Endothelial cell of umbilical vein (primary cell): ENCODE results near the gene FSTL4. TPM values are rescaled to one million over a fixed set of nuclear protein-coding genes. Genes with fewer than 3 reads are reported as not detected.

Experiments
- BruUV-seq: library from RNA; stranded (reverse); fragments of 400-500 nt; replicated peaks from 2 replicates; lab custom pipeline; 2021; lab: Mats Ljungman, UMichigan
- CTCF ChIA-PET: fragments of 300-600, 350-600 bp; sonication (Branson Sonifier 250); formaldehyde crosslinking; loops from one replicate; lab custom pipeline; 2021; ENCODE audit warnings: antibody characterized with exemption, inconsistent platforms; lab: Charles Lee
- POLR2A ChIA-PET: fragments of 300-600, 350-600 bp; sonication (Branson Sonifier 250); formaldehyde crosslinking; loops from one replicate; lab custom pipeline; 2021; ENCODE audit warnings: antibody characterized with exemption, inconsistent platforms; lab: Charles Lee
- DNase-seq: peaks from one replicate; pipeline ENCODE4 v3.0.0-alpha.2; 2011; ENCODE audit warnings: low read depth, low spot score
- FAIRE-seq: peaks from 2 replicates; lab custom pipeline; 2011; peaks lifted over from hg19 to GRCh38; lab: Jason Lieb, UNC
- H2AFZ ChIP-seq: 2 replicates; pipeline ENCODE4 v1.6.0; 2012; ENCODE audit warnings: low read depth, low read length, control low read depth, inconsistent platforms
- H3K27ac ChIP-seq: 2 replicates; pipeline ENCODE4 v1.5.1; 2011; ENCODE audit warnings: low read depth, mild to moderate bottlenecking, control low read depth, low read length, moderate library complexity; ENCODE audit not compliant: insufficient read depth
- H3K27me3 ChIP-seq, 2 experiments: 2 replicates each; pipeline versions ENCODE4 v1.6.0 to v1.6.1; 2011; ENCODE audit warnings: low read length in 2 of 2, mixed read lengths in 1 of 2; ENCODE audit not compliant: control insufficient read depth in 2 of 2, insufficient read depth in 2 of 2
- H3K36me3 ChIP-seq, 2 experiments: 2 replicates in 1 of 2; 3 replicates in 1 of 2; pipeline ENCODE4 v1.5.1; 2011; ENCODE audit warnings: low read length in 2 of 2, mild to moderate bottlenecking in 1 of 2, moderate library complexity in 1 of 2; ENCODE audit not compliant: control insufficient read depth in 2 of 2, insufficient read depth in 2 of 2; ENCODE audit errors: extremely low read depth in 1 of 2
- H3K4me1 ChIP-seq: 3 replicates; pipeline ENCODE4 v1.5.1; 2011; ENCODE audit warnings: mild to moderate bottlenecking, low read length; ENCODE audit not compliant: control insufficient read depth, insufficient read depth; ENCODE audit errors: extremely low read depth
- H3K4me2 ChIP-seq: 2 replicates; pipeline ENCODE4 v1.6.1; 2011; ENCODE audit warnings: low read length, control low read depth, mixed read lengths; ENCODE audit not compliant: insufficient read depth
- H3K4me3 ChIP-seq, 3 experiments: fragments of 200-600 bp in 1 of 3; sonication (generic), shearing (Covaris generic) in 1 of 3; replicated peaks in 1 of 3; 2 replicates each; pipeline ENCODE4 v1.5.1; 2011 to 2016; ENCODE audit warnings: control low read depth in 3 of 3, low read length in 3 of 3, mild to moderate bottlenecking in 2 of 3, inconsistent platforms in 1 of 3, low read depth in 1 of 3, moderate library complexity in 1 of 3; ENCODE audit not compliant: insufficient read depth in 1 of 3
- H3K79me2 ChIP-seq: 2 replicates; pipeline ENCODE4 v1.6.0; 2012; ENCODE audit warnings: low read length, inconsistent platforms; ENCODE audit not compliant: control insufficient read depth, insufficient read depth
- H3K9ac ChIP-seq: replicated peaks from 2 replicates; pipeline ENCODE3; 2011; ENCODE audit warnings: low read length, control low read depth; ENCODE audit not compliant: insufficient read depth; ENCODE audit errors: extremely low read depth
- H3K9me1 ChIP-seq: replicated peaks from 3 replicates; pipeline ENCODE4 v1.6.0; 2011; ENCODE audit warnings: mild to moderate bottlenecking, low read length; ENCODE audit not compliant: control insufficient read depth, insufficient read depth; ENCODE audit errors: extremely low read depth
- H3K9me3 ChIP-seq: replicated peaks from 2 replicates; pipeline ENCODE4 v1.5.1; 2012; ENCODE audit warnings: low read length, inconsistent platforms; ENCODE audit not compliant: control insufficient read depth, insufficient read depth
- H4K20me1 ChIP-seq: replicated peaks from 2 replicates; pipeline ENCODE3; 2011; ENCODE audit warnings: mild to moderate bottlenecking, low read length; ENCODE audit not compliant: control insufficient read depth, insufficient read depth; ENCODE audit errors: extremely low read depth
- CTCF ChIP-seq, 2 donors: IDR thresholded peaks; 1 replicate in 1 of 2; 2 replicates in 1 of 2; pipeline ENCODE4 v1.5.1; 2011; ENCODE audit warnings: low read length in 2 of 2, mild to moderate bottlenecking in 2 of 2, moderate library complexity in 2 of 2, control low read depth in 1 of 2, inconsistent platforms in 1 of 2, low read depth in 1 of 2; ENCODE audit not compliant: insufficient read depth in 1 of 2; ENCODE audit errors: extremely low read depth in 1 of 2
- EZH2 ChIP-seq: IDR thresholded peaks from 2 replicates; pipeline ENCODE4 v1.6.1; 2012; ENCODE audit warnings: borderline replicate concordance, low read depth, mild to moderate bottlenecking, moderate library complexity, low read length, inconsistent platforms; ENCODE audit not compliant: severe bottlenecking
- FOS ChIP-seq: IDR thresholded peaks from 2 replicates; pipeline ENCODE4 v1.6.1; 2011; ENCODE audit warnings: mild to moderate bottlenecking, low read length, moderate library complexity, borderline replicate concordance; ENCODE audit not compliant: insufficient read depth
- GATA2 ChIP-seq: IDR thresholded peaks from 2 replicates; pipeline ENCODE4 v1.7.0; 2011; ENCODE audit warnings: low read depth, mild to moderate bottlenecking, moderate library complexity, mixed read lengths, low read length; ENCODE audit not compliant: insufficient read length, insufficient read depth
- JUN ChIP-seq: IDR thresholded peaks from 2 replicates; pipeline ENCODE4 v1.6.1; 2011; ENCODE audit warnings: borderline replicate concordance, low read depth; ENCODE audit not compliant: insufficient read length, insufficient read depth
- MAX ChIP-seq: IDR thresholded peaks from 2 replicates; pipeline ENCODE4 v1.6.1; 2011; ENCODE audit not compliant: insufficient read depth, insufficient read length
- MYC ChIP-seq: IDR thresholded peaks from one replicate; pipeline ENCODE4 v1.6.1; 2011; ENCODE audit warnings: mild to moderate bottlenecking, low read depth, low read length
- POLR2A ChIP-seq: IDR thresholded peaks from 2 replicates; pipeline ENCODE4 v1.6.1; 2012; ENCODE audit warnings: low read depth, mild to moderate bottlenecking, control low read depth, low read length
- POLR2AphosphoS5 ChIP-seq: IDR thresholded peaks from 2 replicates; pipeline ENCODE4 v1.6.1; 2012; ENCODE audit warnings: low read depth, mild to moderate bottlenecking, control low read depth, low read length, moderate library complexity; ENCODE audit not compliant: insufficient read depth
- dilution Hi-C: fragments of 300-500 bp; cut with MboI; formaldehyde crosslinking; loops from one replicate; pipeline ENCODE4 v1.15.0; 2019; ENCODE audit warnings: low sequenced_read_pairs; ENCODE audit not compliant: extremely low pct_ligation_motif_present
- intact Hi-C: fragments of 100-400 bp; cut with micrococcal nuclease; formaldehyde crosslinking; loops from one replicate; pipeline ENCODE4 v1.10.0; 2022
- polyA plus RNA-seq, 4 experiments: library from polyadenylated mRNA; depleted of rRNA in 3 of 4; stranded (reverse) in 3 of 4; unstranded in 1 of 4; fragments of >200 nt; gene quantifications; 2 replicates each; pipeline versions ENCODE4 v1.2.1 to v1.2.3, GENCODE V29; 2011 to 2012; ENCODE audit warnings: missing spikeins in 1 of 4
- total RNA-seq: library from RNA; stranded (reverse); gene quantifications from 2 replicates; pipeline ENCODE4 v1.2.3, GENCODE V29; 2021

The FSTL4 gene
- total and polyA plus RNA-seq, 2 donors (not counting 3 experiments of a cell fraction or from before 2014, with no cell fraction given), result 0.18 TPM; not detected in 1

GRCh38 chr5:133201310-133201709 is 411.0 kb downstream of the FSTL4 start:
- no peak overlapping the region for H3K27ac ChIP-seq
- no peak overlapping the region for H2AFZ ChIP-seq
- dilution Hi-C loops (no loop called here), intact Hi-C loops (no loop called here)
- H3K36me3 ChIP-seq, result no peaks in the 10 kb centered on the region
- BruUV-seq, result no TSS peak
- POLR2A ChIA-PET, result no interaction called here
- CTCF ChIA-PET, result no interaction called here
- no peaks in the 10 kb centered on the region for H4K20me1 ChIP-seq
- H3K4me2 ChIP-seq, result no peak overlapping the region
- H3K27me3 ChIP-seq, result no peaks in the 10 kb centered on the region
- H3K9me1 ChIP-seq, result no peaks in the 10 kb centered on the region
- no peak overlapping the region for H3K9ac ChIP-seq
- H3K9me3 ChIP-seq, result no peaks in the 10 kb centered on the region
- FAIRE-seq, result no peak
- H3K4me3 ChIP-seq, result no peak overlapping the region
- no peaks in the 10 kb centered on the region for H3K4me1 ChIP-seq
- TF ChIP-seq JUN (no peak), POLR2AphosphoS5 (no peak), POLR2A (no peak), FOS (no peak), MAX (no peak), MYC (no peak), GATA2 (no peak)
- H3K79me2 ChIP-seq, result no peaks in the 10 kb centered on the region
- DNase-seq, result no peak

- Histone ChIP-seq H3K4me3 (no peak overlapping the region), H3K9ac (no peak overlapping the region), H2AFZ (no peak overlapping the region), H3K27me3 (no peaks in the 10 kb centered on the region), H3K4me1 (no peaks in the 10 kb centered on the region), H3K9me1 (no peaks in the 10 kb centered on the region), H3K27ac (no peak overlapping the region), H3K4me2 (no peak overlapping the region), H4K20me1 (no peaks in the 10 kb centered on the region), H3K9me3 (no peaks in the 10 kb centered on the region), H3K36me3 (no peaks in the 10 kb centered on the region), H3K79me2 (no peaks in the 10 kb centered on the region)
- POLR2A ChIA-PET, result no interaction called here
- TF ChIP-seq JUN (no peak), MYC (no peak), POLR2A (no peak), POLR2AphosphoS5 (no peak), CTCF (IDR thresholded peaks at IDR 0.05; ENCODE audit: extremely low read depth in 1 of 2, insufficient read depth in 1 of 2, low read depth in 1 of 2, low read length in 2 of 2) (no peak), EZH2 (no peak), GATA2 (no peak), FOS (no peak), MAX (no peak)
- dilution Hi-C loops, result no loop called here
- FAIRE-seq (no peak), DNase-seq (no peak)
- BruUV-seq, result no TSS peak
- CTCF ChIA-PET, result interaction anchor here (1.1 kb wide), 1 partner anchor 48 kb away, joined by 5 read pairs; no protein-coding TSS in a partner anchor
- intact Hi-C loops, result no loop called here
Measured at GRCh38 chr5:133200256-133200655, 412.1 kb downstream of the FSTL4 start.
